Stimulated activated CD4-positive, alpha-beta T cell treated with anti-CD3 and anti-CD28 coated beads, Interleukin-1b, Interleukin-23, amount 100 ng/mL, for 24 hours (primary cell): ENCODE measurements around the gene APOBEC3F.
A peak's percentile ranks its signal among the peaks of the same experiment; 100 is the strongest.

Source experiments
- DNase-seq, 4 experiments: peaks; one replicate each; pipeline ENCODE4 v3.0.0-alpha.2; 2020; ENCODE audit warnings: low read depth in 4 of 4, low spot score in 1 of 4

Gene APOBEC3F

GRCh38 chr22:39090426-39091064, 49.9 kb downstream of the APOBEC3F start:
- peak; percentile 37 to 72 (median 46) for DNase-seq

- no peak for DNase-seq
Observed at GRCh38 chr22:39091126-39092081, 50.7 kb downstream of the APOBEC3F start.

- no peak for DNase-seq
Observed at GRCh38 chr22:39092111-39092862, 51.6 kb downstream of the APOBEC3F start.

- no peak for DNase-seq
Observed at GRCh38 chr22:39094717-39095389, 54.2 kb downstream of the APOBEC3F start.

GRCh38 chr22:39095971-39096370, 55.3 kb downstream of the APOBEC3F start:
- DNase-seq, result no peak

- no peak for DNase-seq
Observed at GRCh38 chr22:39097098-39098020, 56.7 kb downstream of the APOBEC3F start, which contains the start of gene APOBEC3H. TSS of gene APOBEC3H (plus strand) at chr22:39097244. CDS start at chr22:39100279, 3,035 bp downstream.

- DNase-seq, result no peak
Observed at GRCh38 chr22:39098026-39098425, 57.4 kb downstream of the APOBEC3F start.

- no peak for DNase-seq
Observed at GRCh38 chr22:39098576-39098975, 57.9 kb downstream of the APOBEC3F start.

- no peak for DNase-seq
Observed at GRCh38 chr22:39101226-39101625, 60.6 kb downstream of the APOBEC3F start.

GRCh38 chr22:39103431-39103830, 62.8 kb downstream of the APOBEC3F start:
- DNase-seq, result no peak
